BLaER1 treated with 17β-estradiol and CSF1 and Interleukin-3, amounts not matched to agents 10 nM and 100 nM (cell line): ENCODE data around the gene SELENOH.
"Not testable (repeated sequence)": the region's sequence is repeated elsewhere in the genome, so short reads cannot be mapped to it uniquely, and the experiment has no call there.

Source experiments
- H3K27ac ChIP-seq, 11 experiments: shearing (Covaris generic); formaldehyde crosslinking; 2 replicates each; pipeline ENCODE4 v1.8.1; 2022
- H3K27me3 ChIP-seq, 11 experiments: shearing (Covaris generic); formaldehyde crosslinking; 2 replicates each; pipeline ENCODE4 v1.8.1; 2022
- H3K36me3 ChIP-seq, 11 experiments: shearing (Covaris generic); formaldehyde crosslinking; 2 replicates each; pipeline ENCODE4 v1.8.1; 2022
- H3K4me1 ChIP-seq, 10 experiments: shearing (Covaris generic); formaldehyde crosslinking; 2 replicates each; pipeline ENCODE4 v1.8.1; 2022
- H3K4me2 ChIP-seq, 11 experiments: shearing (Covaris generic); formaldehyde crosslinking; 2 replicates each; pipeline ENCODE4 v1.8.1; 2022
- H3K4me3 ChIP-seq, 10 experiments: shearing (Covaris generic); formaldehyde crosslinking; 2 replicates each; pipeline ENCODE4 v1.8.1; 2022
- H3K9ac ChIP-seq, 11 experiments: shearing (Covaris generic); formaldehyde crosslinking; 2 replicates each; pipeline ENCODE4 v1.8.1; 2022
- H3K9me3 ChIP-seq, 11 experiments: shearing (Covaris generic); formaldehyde crosslinking; replicated peaks in 1 of 11; 2 replicates each; pipeline ENCODE4 v1.8.1; 2022
- H4K20me1 ChIP-seq, 11 experiments: shearing (Covaris generic); formaldehyde crosslinking; 2 replicates each; pipeline ENCODE4 v1.8.1; 2022
- Cebpa-rat ChIP-seq, 11 experiments: shearing (Covaris generic); IDR thresholded peaks; 2 replicates each; pipeline ENCODE4 v1.8.1; 2022

SELENOH gene

DNA sequence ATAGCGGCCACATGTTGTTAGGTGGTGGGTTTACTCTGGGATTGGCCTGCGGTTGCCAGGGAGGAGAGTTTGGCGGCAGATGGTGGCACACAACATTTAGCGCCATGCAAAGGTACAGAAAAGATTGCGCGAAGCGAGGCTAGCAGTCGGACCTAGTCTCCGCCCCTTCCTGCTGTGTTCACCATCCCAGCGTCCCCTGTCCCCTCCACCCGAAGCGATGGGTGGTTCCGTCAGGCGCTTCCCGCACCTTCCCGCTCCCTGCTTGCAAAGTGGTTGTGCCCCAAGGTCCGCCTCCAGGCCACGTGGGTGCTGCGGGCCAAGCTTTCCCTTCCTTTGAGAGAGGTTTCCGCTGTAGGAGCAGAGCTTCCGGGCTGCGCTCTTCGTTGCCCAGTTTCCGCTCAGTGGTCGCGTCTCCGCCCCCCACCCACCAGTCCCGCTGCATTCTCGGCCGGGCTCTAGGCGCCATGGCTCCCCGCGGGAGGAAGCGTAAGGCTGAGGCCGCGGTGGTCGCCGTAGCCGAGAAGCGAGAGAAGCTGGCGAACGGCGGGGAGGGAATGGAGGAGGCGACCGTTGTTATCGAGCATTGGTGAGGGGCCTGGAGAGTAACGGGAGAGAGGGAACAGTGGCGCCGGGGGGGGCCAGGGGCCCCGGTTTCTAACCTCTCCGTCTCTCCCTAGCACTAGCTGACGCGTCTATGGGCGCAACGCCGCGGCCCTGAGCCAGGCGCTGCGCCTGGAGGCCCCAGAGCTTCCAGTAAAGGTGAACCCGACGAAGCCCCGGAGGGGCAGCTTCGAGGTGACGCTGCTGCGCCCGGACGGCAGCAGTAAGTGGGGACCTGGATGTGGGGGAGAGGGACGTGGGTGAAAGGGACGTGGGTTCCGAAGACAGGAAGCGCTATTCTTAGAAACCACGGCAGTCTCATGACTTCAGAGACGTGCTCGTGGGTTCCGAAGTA is at the start of gene SELENOH:
SELENOH (plus strand) TSS at position 360 of the 955 bp plus-strand sequence; CDS start at position 465, 105 bp downstream.
- Histone ChIP-seq H3K4me2 (peak within 1 kb of the TSS; percentile 82 to 94 (median 93)), H3K4me3 (peak within 1 kb of the TSS; percentile 79 to 99 (median 93)), H3K9me3 (no peaks in the 10 kb centered on the region), H4K20me1 (peaks cover 10 to 57% (median 26%) of the 10 kb centered on the region in 11 experiments; a peak in 18 of 22 replicates), H3K27ac (peak within 1 kb of the TSS; percentile 93 to 99 (median 97)), H3K4me1 (peaks cover 25 to 46% (median 35%) of the 10 kb centered on the region in 10 experiments; a peak in 19 of 20 replicates), H3K9ac (peak within 1 kb of the TSS; percentile 93 to 99 (median 98)), H3K27me3 (no peaks in the 10 kb centered on the region), H3K36me3 (peaks cover 67 to 88% (median 82%) of the 10 kb centered on the region in 11 experiments)
- TF ChIP-seq Cebpa-rat (IDR thresholded peaks at IDR 0.05), result no peak

GRCh38 chr11:57698843-57699365 is 42.4 kb upstream of the SELENOH start:
- H3K27ac ChIP-seq, result no peak overlapping the region
- H3K4me2 ChIP-seq, result no peak overlapping the region
- H3K36me3 ChIP-seq, result peaks cover 95 to 100% (median 99%) of the 10 kb centered on the region in 11 experiments
- TF ChIP-seq Cebpa-rat (IDR thresholded peaks at IDR 0.05), result no peak
- H3K27me3 ChIP-seq, result no peaks in the 10 kb centered on the region
- no peak overlapping the region for H3K4me3 ChIP-seq
- H4K20me1 ChIP-seq, result peaks cover 0 to 68% (median 37%) of the 10 kb centered on the region in 11 experiments; a peak in 18 of 22 replicates
- H3K4me1 ChIP-seq, result no peaks in the 10 kb centered on the region
- no peaks in the 10 kb centered on the region for H3K9me3 ChIP-seq
- H3K9ac ChIP-seq, result no peak overlapping the region; a peak in 1 of 22 replicates

GRCh38 chr11:57699813-57700212 is 41.5 kb upstream of the SELENOH start:
- Histone ChIP-seq H3K36me3 (peaks cover 95 to 100% (median 99%) of the 10 kb centered on the region in 11 experiments), H4K20me1 (peaks cover 0 to 69% (median 44%) of the 10 kb centered on the region in 11 experiments; a peak in 19 of 22 replicates), H3K4me3 (no peak overlapping the region), H3K27ac (no peak overlapping the region), H3K4me2 (no peak overlapping the region), H3K27me3 (no peaks in the 10 kb centered on the region), H3K9me3 (no peaks in the 10 kb centered on the region), H3K4me1 (no peaks in the 10 kb centered on the region), H3K9ac (no peak overlapping the region)
- no peak for TF ChIP-seq Cebpa-rat (IDR thresholded peaks at IDR 0.05)

DNA sequence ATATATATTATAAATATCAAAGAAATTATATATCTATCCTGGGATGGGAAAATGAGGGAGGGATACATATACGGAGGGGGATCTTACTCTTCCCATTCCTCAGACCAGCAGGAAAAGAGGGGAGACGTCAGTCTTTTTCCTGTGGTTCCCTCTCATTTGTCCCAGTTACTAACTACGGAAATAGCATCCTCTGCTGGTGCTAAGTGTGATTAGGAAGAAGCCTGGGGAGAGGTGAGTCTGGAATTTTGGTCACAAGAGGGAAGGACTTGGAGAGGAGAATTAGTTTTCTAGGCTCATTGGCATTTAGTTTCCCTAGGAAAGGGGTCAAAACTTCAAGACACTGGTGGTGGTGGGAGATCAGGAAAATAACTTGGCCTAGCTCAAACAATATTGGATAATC is 40.9 kb upstream of the SELENOH start:
- peaks cover 92 to 100% (median 99%) of the 10 kb centered on the region in 11 experiments for H3K36me3 ChIP-seq

DNA sequence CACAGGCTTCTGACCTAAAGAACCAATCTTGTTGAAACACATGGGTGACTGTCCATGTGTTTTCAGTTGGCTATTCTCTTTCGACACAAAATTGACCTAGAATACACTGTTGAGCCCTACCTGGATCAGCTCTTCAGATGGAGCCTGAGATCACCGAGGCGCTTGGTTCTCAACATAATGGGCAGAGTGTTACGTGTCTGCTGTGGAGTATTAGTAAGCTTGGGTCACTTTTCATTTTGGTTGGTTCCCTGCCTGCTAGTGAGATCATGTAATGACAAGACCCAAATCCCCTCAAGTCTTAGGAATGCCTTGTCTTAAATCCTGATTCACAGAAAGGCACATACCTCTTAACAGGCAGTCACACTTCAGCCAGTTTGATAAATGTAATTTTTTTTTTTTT is 38.0 kb upstream of the SELENOH start:
- H3K27me3 ChIP-seq, result no peaks in the 10 kb centered on the region
- no peak for TF ChIP-seq Cebpa-rat (IDR thresholded peaks at IDR 0.05)
- no peak overlapping the region for H3K4me2 ChIP-seq
- H3K9me3 ChIP-seq, result no peaks in the 10 kb centered on the region
- H3K9ac ChIP-seq, result peak overlapping the region in 1 of 11 experiments; percentile 2; a peak in 1 of 22 replicates
- H3K4me1 ChIP-seq, result peaks cover 0 to 7% (median 0%) of the 10 kb centered on the region in 10 experiments; a peak in 1 of 20 replicates
- H4K20me1 ChIP-seq, result peaks cover 0 to 78% (median 54%) of the 10 kb centered on the region in 11 experiments; a peak in 20 of 22 replicates
- H3K36me3 ChIP-seq, result peaks cover 80 to 99% (median 86%) of the 10 kb centered on the region in 11 experiments
- H3K4me3 ChIP-seq, result no peak overlapping the region
- no peak overlapping the region for H3K27ac ChIP-seq

More for the DNA sequence above, 40.9 kb upstream of the SELENOH start:
- no peaks in the 10 kb centered on the region for H3K4me1 ChIP-seq
- no peak overlapping the region for H3K4me3 ChIP-seq
- no peak overlapping the region for H3K27ac ChIP-seq
- H3K9ac ChIP-seq, result no peak overlapping the region
- TF ChIP-seq Cebpa-rat (IDR thresholded peaks at IDR 0.05), result no peak
- H3K27me3 ChIP-seq, result no peaks in the 10 kb centered on the region
- no peaks in the 10 kb centered on the region for H3K9me3 ChIP-seq
- H3K4me2 ChIP-seq, result no peak overlapping the region
- H4K20me1 ChIP-seq, result peaks cover 0 to 68% (median 46%) of the 10 kb centered on the region in 11 experiments; a peak in 19 of 22 replicates

DNA sequence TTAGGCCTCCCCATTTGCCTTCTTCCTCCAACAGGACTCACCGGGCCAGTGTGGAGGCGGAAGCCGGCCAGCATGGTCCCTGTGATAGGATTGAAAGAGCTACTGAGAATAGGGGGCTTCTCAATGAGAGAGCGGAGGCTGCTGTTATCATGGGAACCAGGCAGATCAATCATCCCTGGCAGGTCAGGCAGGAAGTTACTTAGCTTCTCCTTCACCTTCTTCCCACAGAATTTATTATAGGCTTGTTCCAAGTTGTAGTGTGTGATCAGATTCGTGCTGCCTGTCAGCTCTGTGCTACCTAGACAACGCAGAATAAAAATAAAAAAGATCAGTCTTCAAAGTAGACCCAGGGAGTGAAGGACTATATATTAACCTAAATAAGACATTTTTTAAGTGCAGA is 36.4 kb upstream of the SELENOH start:
- Histone ChIP-seq H3K27me3 (no peaks in the 10 kb centered on the region), H3K9me3 (no peaks in the 10 kb centered on the region), H3K4me1 (peaks cover under 1 to 22% (median 4%) of the 10 kb centered on the region in 10 experiments; a peak in 15 of 20 replicates), H3K4me2 (no peak overlapping the region), H3K27ac (no peak overlapping the region), H3K4me3 (no peak overlapping the region), H4K20me1 (peaks cover 0 to 82% (median 48%) of the 10 kb centered on the region in 11 experiments; a peak in 18 of 22 replicates), H3K9ac (no peak overlapping the region), H3K36me3 (peaks cover 72 to 96% (median 84%) of the 10 kb centered on the region in 11 experiments)
- TF ChIP-seq Cebpa-rat (IDR thresholded peaks at IDR 0.05), result no peak

GRCh38 chr11:57705432-57705831 is 35.9 kb upstream of the SELENOH start:
- H3K4me3 ChIP-seq, H3K27ac ChIP-seq, H3K4me2 ChIP-seq, H3K27me3 ChIP-seq, H3K9me3 ChIP-seq, H3K9ac ChIP-seq: not testable (repeated sequence)
- H4K20me1 ChIP-seq, result peaks cover 0 to 85% (median 48%) of the 10 kb centered on the region in 11 experiments; a peak in 18 of 22 replicates
- peaks cover 5 to 27% (median 9%) of the 10 kb centered on the region in 10 experiments; a peak in 18 of 20 replicates for H3K4me1 ChIP-seq
- H3K36me3 ChIP-seq, result peaks cover 67 to 95% (median 79%) of the 10 kb centered on the region in 11 experiments

- H3K9ac ChIP-seq, result peak overlapping the region in 2 of 11 experiments; percentile 1 to 87; a peak in 2 of 22 replicates
- peaks cover 0 to 6% (median 4%) of the 10 kb centered on the region in 11 experiments; a peak in 7 of 22 replicates for H3K9me3 ChIP-seq
- peaks cover 27 to 69% (median 40%) of the 10 kb centered on the region in 11 experiments for H3K36me3 ChIP-seq
- peaks cover 0 to 84% (median 33%) of the 10 kb centered on the region in 11 experiments; a peak in 18 of 22 replicates for H4K20me1 ChIP-seq
- no peaks in the 10 kb centered on the region for H3K27me3 ChIP-seq
- H3K4me3 ChIP-seq, result no peak overlapping the region
- H3K4me2 ChIP-seq, result peak overlapping the region in 8 of 11 experiments; percentile 87 to 97 (median 92); a peak in 7 of 22 replicates
- peak in 5 of 11 experiments; percentile 24 to 55 (median 43); a peak in 4 of 22 replicates for TF ChIP-seq Cebpa-rat (IDR thresholded peaks at IDR 0.05)
- H3K4me1 ChIP-seq, result peaks cover 31 to 56% (median 35%) of the 10 kb centered on the region in 10 experiments
- H3K27ac ChIP-seq, result no peak overlapping the region
These were observed 31.4 kb upstream of the SELENOH start for GRCh38 chr11:57709802-57710367.
